HEK293T (cell line): ENCODE results near the gene EDARADD.

Experiments used
- CTCF ChIA-PET: fragments of 350-600 bp; formaldehyde crosslinking; extraction: SDS; loops from one replicate; lab custom pipeline; 2021; ENCODE audit warnings: antibody characterized with exemption, inconsistent platforms; lab: Yijun Ruan, JAX
- POLR2A ChIA-PET: fragments of 350-600 bp; formaldehyde crosslinking; extraction: SDS; loops from one replicate; lab custom pipeline; 2020; ENCODE audit warnings: antibody characterized with exemption, inconsistent platforms; lab: Yijun Ruan, JAX
- DNase-seq: peaks from one replicate; pipeline ENCODE4 v3.0.0; 2012; ENCODE audit warnings: mixed read lengths; ENCODE audit errors: extremely low spot score
- ARNT ChIP-seq: fragments of 450-650 bp; IDR thresholded peaks from 2 replicates; pipeline ENCODE4 v1.6.1; 2017; ENCODE audit warnings: mild to moderate bottlenecking
- BHLHE40 ChIP-seq: fragments of 450-650 bp; IDR thresholded peaks from 2 replicates; pipeline ENCODE4 v1.6.1; 2016; ENCODE audit warnings: mild to moderate bottlenecking, moderate library complexity, borderline replicate concordance
- CTBP1 ChIP-seq: fragments of 450-650 bp; IDR thresholded peaks from 2 replicates; pipeline ENCODE4 v1.6.1; 2016; ENCODE audit warnings: borderline replicate concordance
- ELF4 ChIP-seq: fragments of 450-650 bp; IDR thresholded peaks from 2 replicates; pipeline ENCODE4 v1.6.1; 2017; ENCODE audit warnings: antibody characterized with exemption
- FOXA1 ChIP-seq: fragments of 450-650 bp; IDR thresholded peaks from 2 replicates; pipeline ENCODE4 v1.6.1; 2016; ENCODE audit warnings: mild to moderate bottlenecking
- FOXK2 ChIP-seq: fragments of 450-650 bp; IDR thresholded peaks from 2 replicates; pipeline ENCODE4 v1.6.1; 2016; ENCODE audit warnings: mild to moderate bottlenecking
- FOXM1 ChIP-seq: fragments of 450-650 bp; IDR thresholded peaks from 2 replicates; pipeline ENCODE4 v1.6.1; 2017; ENCODE audit warnings: mild to moderate bottlenecking, borderline replicate concordance
- HDGF ChIP-seq: fragments of 450-650 bp; IDR thresholded peaks from 2 replicates; pipeline ENCODE4 v1.6.1; 2017; ENCODE audit warnings: antibody characterized with exemption, borderline replicate concordance
- L3MBTL2 ChIP-seq: fragments of 450-650 bp; conservative IDR thresholded peaks from 2 replicates; pipeline ENCODE4 v1.6.1; 2016; ENCODE audit warnings: mild to moderate bottlenecking
- LEF1 ChIP-seq: fragments of 450-650 bp; IDR thresholded peaks from 2 replicates; pipeline ENCODE4 v1.6.1; 2017; ENCODE audit warnings: mild to moderate bottlenecking, borderline replicate concordance
- NFRKB ChIP-seq: fragments of 450-650 bp; IDR thresholded peaks from 2 replicates; pipeline ENCODE4 v1.6.1; 2016; ENCODE audit warnings: mild to moderate bottlenecking, moderate library complexity
- SP1 ChIP-seq: fragments of 450-650 bp; IDR thresholded peaks from 2 replicates; pipeline ENCODE4 v1.6.1; 2017
- SUZ12 ChIP-seq: fragments of 450-650 bp; IDR thresholded peaks from 2 replicates; pipeline ENCODE4 v1.6.1; 2016; ENCODE audit warnings: mild to moderate bottlenecking
- TARDBP ChIP-seq: fragments of 450-650 bp; IDR thresholded peaks from 2 replicates; pipeline ENCODE4 v1.6.1; 2016
- ZNF384 ChIP-seq: fragments of 450-650 bp; IDR thresholded peaks from 2 replicates; pipeline ENCODE4 v1.6.1; 2016
- TF ChIP-seq, protein P1 (sequence below): fragments of 450-650 bp; IDR thresholded peaks from 2 replicates; pipeline ENCODE4 v1.6.1; 2016

The EDARADD gene

GRCh38 chr1:236530286-236530685, 136.2 kb downstream of the EDARADD start:
- POLR2A ChIA-PET = no interaction called here

DNA sequence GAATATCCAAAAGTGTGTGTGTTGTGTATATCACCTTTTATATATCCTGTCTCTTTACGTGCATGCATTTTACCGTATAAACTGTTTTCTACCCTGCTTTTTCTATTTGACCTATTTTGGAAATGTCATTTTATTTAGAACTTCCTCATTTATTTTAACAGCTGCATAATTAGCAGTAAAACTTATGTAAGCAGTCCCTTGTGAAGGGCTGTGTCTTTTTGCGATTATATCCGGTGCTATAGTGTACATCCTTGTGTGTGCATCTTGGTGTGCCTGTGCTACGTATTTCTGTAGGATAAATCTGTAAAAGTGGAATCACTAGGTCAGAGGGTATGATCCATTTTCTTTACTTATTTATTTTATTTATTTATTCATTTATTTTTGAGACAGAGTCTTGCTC, 136.9 kb downstream of the EDARADD start:
- DNase-seq = no peak
- TF ChIP-seq CTBP1 (no peak), BHLHE40 (no peak), NFRKB (no peak), SP1 (no peak), ELF4 (no peak), L3MBTL2 (no peak), FOXM1 (no peak), FOXA1 (no peak), FOXK2 (no peak), HDGF (no peak), SUZ12 (no peak), ZNF384 (no peak), LEF1 (no peak), ARNT (no peak), TARDBP (no peak)
- TF ChIP-seq, protein P1, sequence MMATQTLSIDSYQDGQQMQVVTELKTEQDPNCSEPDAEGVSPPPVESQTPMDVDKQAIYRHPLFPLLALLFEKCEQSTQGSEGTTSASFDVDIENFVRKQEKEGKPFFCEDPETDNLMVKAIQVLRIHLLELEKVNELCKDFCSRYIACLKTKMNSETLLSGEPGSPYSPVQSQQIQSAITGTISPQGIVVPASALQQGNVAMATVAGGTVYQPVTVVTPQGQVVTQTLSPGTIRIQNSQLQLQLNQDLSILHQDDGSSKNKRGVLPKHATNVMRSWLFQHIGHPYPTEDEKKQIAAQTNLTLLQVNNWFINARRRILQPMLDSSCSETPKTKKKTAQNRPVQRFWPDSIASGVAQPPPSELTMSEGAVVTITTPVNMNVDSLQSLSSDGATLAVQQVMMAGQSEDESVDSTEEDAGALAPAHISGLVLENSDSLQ = no peak
- POLR2A ChIA-PET = no interaction called here
- CTCF ChIA-PET = interaction anchor here (0.6 to 1.8 kb wide), 2 partner anchors 424 to 426 kb away, joined by 4 to 7 read pairs; no protein-coding TSS in a partner anchor

More at GRCh38 chr1:236530286-236530685, 136.2 kb downstream of the EDARADD start:
- TF ChIP-seq ZNF384 = no peak
- TF ChIP-seq NFRKB = no peak
- TF ChIP-seq FOXA1 = no peak
- no peak for TF ChIP-seq LEF1
- TF ChIP-seq ARNT = no peak
- no peak for DNase-seq
- CTCF ChIA-PET = no interaction called here

- no peak for DNase-seq
- POLR2A ChIA-PET = no interaction called here
- CTCF ChIA-PET = interaction anchor here (1.8 kb wide), 1 partner anchor 428 kb away, joined by 4 read pairs; no protein-coding TSS in a partner anchor
- TF ChIP-seq CTBP1 = no peak
- no peak for TF ChIP-seq FOXA1
- no peak for TF ChIP-seq TARDBP
- TF ChIP-seq, protein P1 = no peak
- no peak for TF ChIP-seq ZNF384
- no peak for TF ChIP-seq SP1
- no peak for TF ChIP-seq HDGF
- no peak for TF ChIP-seq L3MBTL2
- no peak for TF ChIP-seq BHLHE40
- TF ChIP-seq SUZ12 = no peak
- TF ChIP-seq FOXM1 = no peak
- no peak for TF ChIP-seq LEF1
- TF ChIP-seq FOXK2 = no peak
- TF ChIP-seq ARNT = no peak
- no peak for TF ChIP-seq NFRKB
- no peak for TF ChIP-seq ELF4
These were observed 138.8 kb downstream of the EDARADD start for GRCh38 chr1:236532850-236533249.

- DNase-seq = no peak
- TF ChIP-seq, protein P1 = no peak
- no peak for TF ChIP-seq FOXA1
- no peak for TF ChIP-seq FOXK2
- TF ChIP-seq SP1 = no peak
- TF ChIP-seq NFRKB = no peak
- no peak for TF ChIP-seq CTBP1
- TF ChIP-seq FOXM1 = no peak
- no peak for TF ChIP-seq SUZ12
- no peak for TF ChIP-seq ARNT
- no peak for TF ChIP-seq TARDBP
- TF ChIP-seq LEF1 = no peak
- TF ChIP-seq L3MBTL2 = no peak
- TF ChIP-seq ELF4 = no peak
- no peak for TF ChIP-seq BHLHE40
- TF ChIP-seq HDGF = no peak
- POLR2A ChIA-PET = interaction anchor here (0.6 to 1.3 kb wide), 2 partner anchors 70 to 469 kb away, joined by 3 to 4 read pairs; partner anchors contain the start of genes HEATR1 and NID1
- CTCF ChIA-PET = interaction anchor here (0.6 to 1.1 kb wide), 3 partner anchors 10 to 376 kb away, joined by 3 to 8 read pairs (median 4); no protein-coding TSS in a partner anchor
These were observed 140.1 kb downstream of the EDARADD start for GRCh38 chr1:236534151-236534651.
